ENCODE results near the gene SEC23B. TPM values are rescaled to one million over a fixed set of nuclear protein-coding genes. Genes with fewer than 3 reads are reported as not detected.
A peak's percentile ranks its signal among the peaks of the same experiment; 100 is the strongest.

SEC23B gene
- total and polyA plus RNA-seq, 2 of the 13 experiments (the other 11 are each of a cell fraction or from before 2014, with no cell fraction given) = 114 to 120 TPM

DNA sequence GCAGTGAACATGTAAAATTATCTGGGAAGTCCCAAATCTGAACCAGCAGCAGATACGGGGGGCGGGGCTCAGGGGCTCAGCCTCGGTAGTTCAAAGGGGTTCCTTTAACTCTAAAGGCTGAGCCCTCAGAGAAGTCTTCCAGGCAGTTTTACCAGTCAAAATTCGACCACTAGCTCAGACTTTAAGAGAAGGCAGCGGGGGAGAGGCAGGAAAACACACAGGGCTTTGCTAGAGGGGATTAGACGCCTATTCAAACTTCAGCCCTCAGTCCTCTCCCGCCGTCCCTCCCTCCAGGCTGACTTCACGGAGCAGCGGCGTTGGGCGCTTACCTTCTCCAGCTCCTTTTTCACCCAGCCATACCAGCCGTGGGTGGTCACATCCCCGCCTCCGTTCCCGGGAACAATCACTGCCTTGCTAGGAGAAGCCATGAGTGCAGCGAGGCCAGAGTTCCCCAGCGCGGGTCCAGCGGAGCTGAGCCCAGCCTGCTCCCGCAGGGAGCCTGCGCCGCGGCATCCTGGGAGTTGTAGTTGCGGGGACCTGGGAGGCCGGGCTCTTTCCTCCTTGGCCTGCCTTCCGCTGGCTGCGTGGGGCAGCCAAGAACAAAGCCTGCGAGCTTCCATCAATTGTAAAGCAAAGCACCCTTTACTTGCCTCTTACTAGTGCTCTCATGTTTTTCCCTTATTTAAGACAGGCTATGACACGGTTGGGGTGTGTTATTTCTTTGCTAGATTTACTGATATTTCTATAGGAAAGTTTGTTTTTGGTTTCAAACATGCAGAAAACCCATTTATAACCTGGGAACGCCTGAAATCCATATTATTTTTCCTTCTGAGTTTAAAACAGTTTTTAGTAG lies 10.8 kb upstream of the SEC23B start, which contains the start of gene RBBP9 (continued):
- TF ChIP-seq, protein P1, sequence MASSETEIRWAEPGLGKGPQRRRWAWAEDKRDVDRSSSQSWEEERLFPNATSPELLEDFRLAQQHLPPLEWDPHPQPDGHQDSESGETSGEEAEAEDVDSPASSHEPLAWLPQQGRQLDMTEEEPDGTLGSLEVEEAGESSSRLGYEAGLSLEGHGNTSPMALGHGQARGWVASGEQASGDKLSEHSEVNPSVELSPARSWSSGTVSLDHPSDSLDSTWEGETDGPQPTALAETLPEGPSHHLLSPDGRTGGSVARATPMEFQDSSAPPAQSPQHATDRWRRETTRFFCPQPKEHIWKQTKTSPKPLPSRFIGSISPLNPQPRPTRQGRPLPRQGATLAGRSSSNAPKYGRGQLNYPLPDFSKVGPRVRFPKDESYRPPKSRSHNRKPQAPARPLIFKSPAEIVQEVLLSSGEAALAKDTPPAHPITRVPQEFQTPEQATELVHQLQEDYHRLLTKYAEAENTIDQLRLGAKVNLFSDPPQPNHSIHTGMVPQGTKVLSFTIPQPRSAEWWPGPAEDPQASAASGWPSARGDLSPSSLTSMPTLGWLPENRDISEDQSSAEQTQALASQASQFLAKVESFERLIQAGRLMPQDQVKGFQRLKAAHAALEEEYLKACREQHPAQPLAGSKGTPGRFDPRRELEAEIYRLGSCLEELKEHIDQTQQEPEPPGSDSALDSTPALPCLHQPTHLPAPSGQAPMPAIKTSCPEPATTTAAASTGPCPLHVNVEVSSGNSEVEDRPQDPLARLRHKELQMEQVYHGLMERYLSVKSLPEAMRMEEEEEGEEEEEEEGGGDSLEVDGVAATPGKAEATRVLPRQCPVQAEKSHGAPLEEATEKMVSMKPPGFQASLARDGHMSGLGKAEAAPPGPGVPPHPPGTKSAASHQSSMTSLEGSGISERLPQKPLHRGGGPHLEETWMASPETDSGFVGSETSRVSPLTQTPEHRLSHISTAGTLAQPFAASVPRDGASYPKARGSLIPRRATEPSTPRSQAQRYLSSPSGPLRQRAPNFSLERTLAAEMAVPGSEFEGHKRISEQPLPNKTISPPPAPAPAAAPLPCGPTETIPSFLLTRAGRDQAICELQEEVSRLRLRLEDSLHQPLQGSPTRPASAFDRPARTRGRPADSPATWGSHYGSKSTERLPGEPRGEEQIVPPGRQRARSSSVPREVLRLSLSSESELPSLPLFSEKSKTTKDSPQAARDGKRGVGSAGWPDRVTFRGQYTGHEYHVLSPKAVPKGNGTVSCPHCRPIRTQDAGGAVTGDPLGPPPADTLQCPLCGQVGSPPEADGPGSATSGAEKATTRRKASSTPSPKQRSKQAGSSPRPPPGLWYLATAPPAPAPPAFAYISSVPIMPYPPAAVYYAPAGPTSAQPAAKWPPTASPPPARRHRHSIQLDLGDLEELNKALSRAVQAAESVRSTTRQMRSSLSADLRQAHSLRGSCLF (CRISPR knock-in tag; IDR thresholded peaks at IDR 0.05; ENCODE audit: borderline replicate concordance) = 0 out of 2 replicates have a peak, but pooled peaks have one; percentile 44
- TF ChIP-seq RBM39 (IDR thresholded peaks at IDR 0.05; ENCODE audit: low read depth, low read length, poor library complexity, severe bottlenecking) = peak; percentile 91
- peak; percentile 82; the same call in 1 of the 2 replicates for TF ChIP-seq ZNF792 (CRISPR knock-in tag; IDR thresholded peaks at IDR 0.05)
- TF ChIP-seq, protein P2, sequence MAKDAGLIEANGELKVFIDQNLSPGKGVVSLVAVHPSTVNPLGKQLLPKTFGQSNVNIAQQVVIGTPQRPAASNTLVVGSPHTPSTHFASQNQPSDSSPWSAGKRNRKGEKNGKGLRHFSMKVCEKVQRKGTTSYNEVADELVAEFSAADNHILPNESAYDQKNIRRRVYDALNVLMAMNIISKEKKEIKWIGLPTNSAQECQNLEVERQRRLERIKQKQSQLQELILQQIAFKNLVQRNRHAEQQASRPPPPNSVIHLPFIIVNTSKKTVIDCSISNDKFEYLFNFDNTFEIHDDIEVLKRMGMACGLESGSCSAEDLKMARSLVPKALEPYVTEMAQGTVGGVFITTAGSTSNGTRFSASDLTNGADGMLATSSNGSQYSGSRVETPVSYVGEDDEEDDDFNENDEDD (CRISPR knock-in tag; IDR thresholded peaks at IDR 0.05; ENCODE audit: borderline replicate concordance) = peak; percentile 77
- TF ChIP-seq, protein P3, sequence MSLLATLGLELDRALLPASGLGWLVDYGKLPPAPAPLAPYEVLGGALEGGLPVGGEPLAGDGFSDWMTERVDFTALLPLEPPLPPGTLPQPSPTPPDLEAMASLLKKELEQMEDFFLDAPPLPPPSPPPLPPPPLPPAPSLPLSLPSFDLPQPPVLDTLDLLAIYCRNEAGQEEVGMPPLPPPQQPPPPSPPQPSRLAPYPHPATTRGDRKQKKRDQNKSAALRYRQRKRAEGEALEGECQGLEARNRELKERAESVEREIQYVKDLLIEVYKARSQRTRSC (CRISPR knock-in tag; IDR thresholded peaks at IDR 0.05; ENCODE audit: low read depth) = 0 out of 2 replicates have a peak, but pooled peaks have one; percentile 73
- no peak for TF ChIP-seq U2AF2 (IDR thresholded peaks at IDR 0.05; ENCODE audit: low read depth, low read length)
- TF ChIP-seq MTA3 (CRISPR knock-in tag; IDR thresholded peaks at IDR 0.05) = no peak
- TF ChIP-seq, protein P4, sequence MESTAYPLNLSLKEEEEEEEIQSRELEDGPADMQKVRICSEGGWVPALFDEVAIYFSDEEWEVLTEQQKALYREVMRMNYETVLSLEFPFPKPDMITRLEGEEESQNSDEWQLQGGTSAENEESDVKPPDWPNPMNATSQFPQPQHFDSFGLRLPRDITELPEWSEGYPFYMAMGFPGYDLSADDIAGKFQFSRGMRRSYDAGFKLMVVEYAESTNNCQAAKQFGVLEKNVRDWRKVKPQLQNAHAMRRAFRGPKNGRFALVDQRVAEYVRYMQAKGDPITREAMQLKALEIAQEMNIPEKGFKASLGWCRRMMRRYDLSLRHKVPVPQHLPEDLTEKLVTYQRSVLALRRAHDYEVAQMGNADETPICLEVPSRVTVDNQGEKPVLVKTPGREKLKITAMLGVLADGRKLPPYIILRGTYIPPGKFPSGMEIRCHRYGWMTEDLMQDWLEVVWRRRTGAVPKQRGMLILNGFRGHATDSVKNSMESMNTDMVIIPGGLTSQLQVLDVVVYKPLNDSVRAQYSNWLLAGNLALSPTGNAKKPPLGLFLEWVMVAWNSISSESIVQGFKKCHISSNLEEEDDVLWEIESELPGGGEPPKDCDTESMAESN (CRISPR knock-in tag; conservative IDR thresholded peaks at IDR 0.05) = peak; percentile 100
- TF ChIP-seq ATF4 (CRISPR knock-in tag; IDR thresholded peaks at IDR 0.05) = peak in 1 of 2 experiments; percentile 56; a peak in 1 of 4 replicates
- TF ChIP-seq JUND (CRISPR knock-in tag; IDR thresholded peaks at IDR 0.05) = no peak
- 0 out of 2 replicates have a peak, but pooled peaks have one; percentile 35 for TF ChIP-seq RCOR2 (CRISPR knock-in tag; IDR thresholded peaks at IDR 0.05)
- TF ChIP-seq, protein P5, sequence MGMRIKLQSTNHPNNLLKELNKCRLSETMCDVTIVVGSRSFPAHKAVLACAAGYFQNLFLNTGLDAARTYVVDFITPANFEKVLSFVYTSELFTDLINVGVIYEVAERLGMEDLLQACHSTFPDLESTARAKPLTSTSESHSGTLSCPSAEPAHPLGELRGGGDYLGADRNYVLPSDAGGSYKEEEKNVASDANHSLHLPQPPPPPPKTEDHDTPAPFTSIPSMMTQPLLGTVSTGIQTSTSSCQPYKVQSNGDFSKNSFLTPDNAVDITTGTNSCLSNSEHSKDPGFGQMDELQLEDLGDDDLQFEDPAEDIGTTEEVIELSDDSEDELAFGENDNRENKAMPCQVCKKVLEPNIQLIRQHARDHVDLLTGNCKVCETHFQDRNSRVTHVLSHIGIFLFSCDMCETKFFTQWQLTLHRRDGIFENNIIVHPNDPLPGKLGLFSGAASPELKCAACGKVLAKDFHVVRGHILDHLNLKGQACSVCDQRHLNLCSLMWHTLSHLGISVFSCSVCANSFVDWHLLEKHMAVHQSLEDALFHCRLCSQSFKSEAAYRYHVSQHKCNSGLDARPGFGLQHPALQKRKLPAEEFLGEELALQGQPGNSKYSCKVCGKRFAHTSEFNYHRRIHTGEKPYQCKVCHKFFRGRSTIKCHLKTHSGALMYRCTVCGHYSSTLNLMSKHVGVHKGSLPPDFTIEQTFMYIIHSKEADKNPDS (CRISPR knock-in tag; IDR thresholded peaks at IDR 0.05) = peak; percentile 47; the same call in 1 of the 2 replicates
- TF ChIP-seq ZNF850 (CRISPR knock-in tag; conservative IDR thresholded peaks at IDR 0.05) = peak; percentile 55
- peak; percentile 97 for TF ChIP-seq HCFC1 (IDR thresholded peaks at IDR 0.05; ENCODE audit: low read depth, low read length)
- TF ChIP-seq MIER2 (CRISPR knock-in tag; IDR thresholded peaks at IDR 0.05) = peak; percentile 63
- peak; percentile 93; the same call in 1 of the 2 replicates for TF ChIP-seq FOXC1 (CRISPR knock-in tag; IDR thresholded peaks at IDR 0.05; ENCODE audit: borderline replicate concordance)
